Common myeloid progenitor, CD34-positive (primary cell): ENCODE data around the gene GPATCH1.
"Not testable (repeated sequence)": the region's sequence is repeated elsewhere in the genome, so short reads cannot be mapped to it uniquely, and the experiment has no call there.

ENCODE experiments used
- CTCF ChIA-PET: fragments of 350-600 bp; sonication (Branson Sonifier 250); formaldehyde crosslinking; loops from one replicate; lab custom pipeline; 2021; ENCODE audit warnings: antibody characterized with exemption; lab: Charles Lee
- POLR2A ChIA-PET: fragments of 350-600 bp; sonication (Branson Sonifier 250); formaldehyde crosslinking; loops from one replicate; lab custom pipeline; 2021; ENCODE audit warnings: antibody characterized with exemption; lab: Charles Lee
- DNase-seq, 3 donors: peaks; one replicate each; pipeline versions ENCODE4 v3.0.0 to v3.0.0-alpha.2; 2013
- H3K27ac ChIP-seq, 2 experiments: 1 replicate in 1 of 2; 2 replicates in 1 of 2; pipeline ENCODE4 v1.7.0; 2013; ENCODE audit warnings: inconsistent platforms in 2 of 2, low read length in 2 of 2, mild to moderate bottlenecking in 2 of 2, low read depth in 1 of 2, moderate library complexity in 1 of 2; ENCODE audit not compliant: severe bottlenecking in 2 of 2, insufficient read depth in 1 of 2, poor library complexity in 1 of 2
- H3K27me3 ChIP-seq, 5 experiments: replicated peaks in 2 of 5; 1 replicate in 3 of 5; 2 replicates in 2 of 5; pipeline versions ENCODE4 v1.6.1 to v1.7.0; 2013; ENCODE audit warnings: low read length in 4 of 5, mild to moderate bottlenecking in 2 of 5, moderate library complexity in 2 of 5, inconsistent platforms in 1 of 5; ENCODE audit not compliant: insufficient read depth in 5 of 5, control insufficient read depth in 4 of 5
- H3K36me3 ChIP-seq, 4 experiments: 1 replicate in 2 of 4; 2 replicates in 2 of 4; pipeline versions ENCODE4 v1.6.1 to v1.7.0; 2013; ENCODE audit warnings: low read length in 3 of 4, control low read depth in 1 of 4, mild to moderate bottlenecking in 1 of 4; ENCODE audit not compliant: control insufficient read depth in 4 of 4, insufficient read depth in 4 of 4
- H3K4me1 ChIP-seq, 4 experiments: 1 replicate in 3 of 4; 2 replicates in 1 of 4; pipeline versions ENCODE4 v1.6.1 to v1.7.1; 2013; ENCODE audit warnings: low read length in 3 of 4, mild to moderate bottlenecking in 3 of 4, control low read depth in 1 of 4, inconsistent platforms in 1 of 4, moderate library complexity in 1 of 4; ENCODE audit not compliant: control insufficient read depth in 4 of 4, insufficient read depth in 4 of 4; ENCODE audit errors: control extremely low read depth in 1 of 4
- H3K4me3 ChIP-seq, 7 experiments: 1 replicate in 4 of 7; 2 replicates in 3 of 7; pipeline versions ENCODE4 v1.5.1 to v1.7.0; 2013; ENCODE audit warnings: mild to moderate bottlenecking in 7 of 7, low read length in 6 of 7, moderate library complexity in 6 of 7, inconsistent platforms in 2 of 7, low read depth in 2 of 7, control low read depth in 1 of 7; ENCODE audit not compliant: insufficient read depth in 4 of 7, control insufficient read depth in 1 of 7; ENCODE audit errors: extremely low read depth in 1 of 7
- H3K9me3 ChIP-seq, 5 experiments: 1 replicate in 4 of 5; 2 replicates in 1 of 5; pipeline versions ENCODE4 v1.6.1 to v1.7.1; 2013; ENCODE audit warnings: low read length in 4 of 5, mild to moderate bottlenecking in 2 of 5, inconsistent platforms in 1 of 5, low read depth in 1 of 5, moderate library complexity in 1 of 5; ENCODE audit not compliant: control insufficient read depth in 4 of 5, insufficient read depth in 2 of 5; ENCODE audit errors: control extremely low read depth in 1 of 5
- WGBS: methylation state at CpG from one replicate; pipeline ENCODE4 v1.1.5; 2013; ENCODE audit not compliant: insufficient coverage; 5-methylcytosine and 5-hydroxymethylcytosine counted together

GPATCH1 gene

DNA sequence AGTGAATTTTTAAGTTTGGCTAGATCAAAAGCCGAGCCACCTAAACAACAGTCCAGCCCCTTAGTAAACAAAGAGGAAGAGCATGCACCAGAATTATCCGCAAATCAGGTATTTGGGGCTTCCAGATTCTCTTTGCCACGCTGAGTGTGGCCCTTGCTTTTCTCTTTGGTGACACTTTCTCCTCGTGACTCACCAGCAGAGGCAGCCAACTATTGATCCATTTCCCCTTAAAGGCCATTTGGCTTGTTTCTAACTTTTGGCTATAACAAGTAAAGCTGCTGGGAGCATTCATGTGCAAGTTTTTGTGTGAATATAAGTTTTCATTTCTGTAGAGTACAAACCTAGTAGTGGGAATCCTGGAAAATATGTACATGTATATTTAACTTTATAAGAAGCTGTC lies 33.3 kb downstream of the GPATCH1 start:
- 95% methylated on average over 3 of the region's 4 CpGs for WGBS
- ChIA-PET POLR2A (no interaction called here), CTCF (interaction anchor here (0.6 kb wide), 1 partner anchor 199 kb away, joined by 3 read pairs; no protein-coding TSS in a partner anchor)
- DNase-seq, result no peak
- Histone ChIP-seq H3K4me3 (no peak overlapping the region), H3K27me3 (no peaks in the 10 kb centered on the region), H3K27ac (no peak overlapping the region), H3K36me3 (peaks cover 18 to 75% (median 46%) of the 10 kb centered on the region in 4 experiments), H3K4me1 (no peaks in the 10 kb centered on the region), H3K9me3 (no peaks in the 10 kb centered on the region)

DNA sequence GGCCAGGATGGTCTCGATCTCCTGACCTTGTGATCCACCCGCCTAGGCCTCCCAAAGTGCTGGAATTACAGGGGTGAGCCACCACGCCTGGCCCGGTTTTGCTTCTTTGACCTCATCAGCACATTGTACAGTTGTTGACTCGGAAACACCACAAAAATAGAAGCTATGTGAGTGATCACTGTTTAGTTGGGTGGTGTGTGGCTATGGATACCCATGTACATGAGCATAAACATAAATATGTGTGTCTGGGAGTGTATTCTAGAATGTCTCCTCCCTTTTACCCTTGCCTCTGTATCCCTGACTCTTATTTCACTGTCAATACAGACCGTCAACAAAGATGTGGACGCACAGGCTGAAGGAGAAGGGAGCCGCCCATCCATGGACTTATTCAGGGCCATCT lies 36.5 kb downstream of the GPATCH1 start:
- POLR2A ChIA-PET, result no interaction called here
- CTCF ChIA-PET, result interaction anchor here (1.0 to 3.5 kb wide), 3 partner anchors 8 to 142 kb away, joined by 3 to 38 read pairs (median 4); no protein-coding TSS in a partner anchor
- no peak overlapping the region for H3K27ac ChIP-seq
- H3K27me3 ChIP-seq, result no peaks in the 10 kb centered on the region
- WGBS, result 100% methylated on average over 3 of the region's 8 CpGs
- peaks cover 18 to 55% (median 28%) of the 10 kb centered on the region in 4 experiments for H3K36me3 ChIP-seq
- H3K4me1 ChIP-seq, result no peaks in the 10 kb centered on the region
- H3K4me3 ChIP-seq, result no peak overlapping the region
- H3K9me3 ChIP-seq, result no peaks in the 10 kb centered on the region
- DNase-seq, result no peak

- Histone ChIP-seq H3K4me1 (no peaks in the 10 kb centered on the region), H3K4me3 (no peak overlapping the region), H3K36me3 (peaks cover 18 to 50% (median 24%) of the 10 kb centered on the region in 4 experiments), H3K9me3 (no peaks in the 10 kb centered on the region), H3K27me3 (no peaks in the 10 kb centered on the region), H3K27ac (no peak overlapping the region)
- 98% methylated on average over 10 of the region's 10 CpGs for WGBS
- POLR2A ChIA-PET, result no interaction called here
- DNase-seq, result no peak
- CTCF ChIA-PET, result interaction anchor here (1.0 to 3.5 kb wide), 5 partner anchors 9 to 518 kb away, joined by 3 to 38 read pairs (median 3); no protein-coding TSS in a partner anchor
These were observed 37.7 kb downstream of the GPATCH1 start for GRCh38 chr19:33118643-33119042.

DNA sequence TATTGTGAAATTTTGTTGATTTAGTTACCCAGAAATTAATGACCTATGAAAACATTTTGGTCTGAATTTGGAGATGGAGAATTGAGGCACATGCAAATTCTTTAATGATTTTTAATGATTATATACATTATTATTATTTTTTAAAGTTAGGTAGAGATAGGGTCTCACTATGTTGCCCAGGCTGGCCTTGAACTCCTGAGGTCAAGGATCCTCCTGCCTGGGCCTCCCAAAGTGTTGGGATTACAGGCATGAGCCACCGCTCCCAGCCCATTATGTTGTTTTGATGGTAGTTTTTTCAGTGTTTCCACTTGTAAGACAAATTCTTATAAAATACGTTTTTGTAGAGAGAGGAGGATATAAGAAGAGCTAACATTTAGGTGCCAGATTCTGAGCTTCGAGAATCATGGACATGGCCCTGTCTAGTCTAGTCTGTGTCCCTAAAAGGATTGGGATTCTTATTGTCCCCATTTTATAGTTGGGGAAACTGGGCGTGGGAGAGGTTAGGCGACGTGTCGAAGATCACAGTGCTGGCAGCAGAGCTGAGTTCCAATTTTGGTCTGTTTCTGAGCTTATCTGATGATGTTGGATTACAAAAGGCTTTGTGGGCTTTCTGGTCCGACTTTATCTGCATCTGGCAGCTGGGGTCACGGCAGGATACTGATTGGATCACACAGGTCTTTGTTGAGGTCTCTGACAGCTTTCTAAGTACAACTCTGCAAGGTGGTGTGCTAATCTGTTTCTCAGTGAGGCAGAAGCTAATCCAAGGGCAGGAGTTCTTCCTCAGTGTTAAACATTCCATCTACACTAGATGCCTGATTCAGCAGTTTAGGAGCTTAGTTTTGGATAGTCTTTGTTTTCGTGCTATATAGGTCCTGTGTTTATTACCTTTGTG lies 43.5 kb downstream of the GPATCH1 start:
- peaks cover 10 to 37% (median 16%) of the 10 kb centered on the region in 4 experiments for H3K36me3 ChIP-seq
- peaks cover 0 to 3% (median 0%) of the 10 kb centered on the region in 4 experiments for H3K4me1 ChIP-seq
- H3K4me3 ChIP-seq, result no peak overlapping the region
- no peaks in the 10 kb centered on the region for H3K9me3 ChIP-seq
- DNase-seq, result peak; percentile 30 to 79 (median 71)
- WGBS, result 51% methylated on average over 7 of the region's 10 CpGs
- POLR2A ChIA-PET, result no interaction called here
- H3K27me3 ChIP-seq, result no peaks in the 10 kb centered on the region
- CTCF ChIA-PET, result interaction anchor here (0.6 to 3.0 kb wide), 11 partner anchors 8 to 463 kb away, joined by 3 to 27 read pairs (median 4); no protein-coding TSS in a partner anchor
- H3K27ac ChIP-seq, result peak overlapping the region in 1 of 2 experiments; percentile 77

DNA sequence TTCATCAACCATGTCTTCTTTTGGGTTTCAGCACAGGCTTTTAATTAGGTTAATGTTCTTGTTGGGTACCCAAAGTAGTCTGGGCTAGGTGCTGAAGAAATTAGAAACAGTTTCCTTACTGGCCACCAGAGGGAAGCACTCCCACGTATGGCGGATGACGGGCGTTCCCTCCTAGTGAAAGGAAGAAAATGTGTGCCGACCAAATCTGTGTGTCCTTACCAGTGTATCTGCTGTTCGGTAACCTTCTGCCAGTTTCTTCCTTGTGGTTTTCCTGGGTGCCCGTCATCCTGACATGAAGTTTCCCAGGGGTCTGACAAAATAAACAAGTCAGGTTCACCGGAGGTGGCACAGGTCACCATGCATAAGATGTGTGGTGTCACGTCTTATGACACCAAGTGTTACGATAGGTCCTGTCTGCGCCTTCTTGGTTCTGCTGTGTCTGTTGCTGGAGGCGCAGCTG lies 45.0 kb downstream of the GPATCH1 start:
- no peaks in the 10 kb centered on the region for H3K27me3 ChIP-seq
- H3K36me3 ChIP-seq, result peaks cover 10 to 47% (median 24%) of the 10 kb centered on the region in 4 experiments
- peaks cover 0 to 3% (median 0%) of the 10 kb centered on the region in 4 experiments for H3K4me1 ChIP-seq
- no peaks in the 10 kb centered on the region for H3K9me3 ChIP-seq
- DNase-seq, result peak; percentile 60 to 81 (median 78)
- WGBS, result 41% methylated on average over 11 of the region's 12 CpGs
- CTCF ChIA-PET, result interaction anchor here (0.6 to 3.0 kb wide), 9 partner anchors 9 to 346 kb away, joined by 3 to 27 read pairs (median 3); no protein-coding TSS in a partner anchor
- H3K27ac ChIP-seq, result no peak overlapping the region
- POLR2A ChIA-PET, result no interaction called here
- H3K4me3 ChIP-seq, result no peak overlapping the region

- CTCF ChIA-PET, result interaction anchor here (0.6 to 1.8 kb wide), 5 partner anchors 25 to 345 kb away, joined by 3 to 6 read pairs (median 3); no protein-coding TSS in a partner anchor
- H3K36me3 ChIP-seq, result peaks cover 8 to 45% (median 24%) of the 10 kb centered on the region in 4 experiments
- H3K4me1 ChIP-seq, H3K4me3 ChIP-seq, H3K9me3 ChIP-seq, H3K27ac ChIP-seq, POLR2A ChIA-PET, H3K27me3 ChIP-seq, DNase-seq: not testable (repeated sequence)
- WGBS, result 96% methylated on average over 4 of the region's 8 CpGs
These were observed 45.7 kb downstream of the GPATCH1 start for GRCh38 chr19:33126712-33127111.
